Measurements from ENCODE around the gene PAX3.

GRCh38 chr2:222205136-222205535 is 93.7 kb downstream of the PAX3 start:
- TF ChIP-seq THAP11 (CRISPR knock-in tag; IDR thresholded peaks at IDR 0.05) (no peak), FOXA1 (IDR thresholded peaks at IDR 0.05) (no peak), FOXA1 (CRISPR knock-in tag; IDR thresholded peaks at IDR 0.05) (no peak), POLR2AphosphoS5 (IDR thresholded peaks at IDR 0.05; ENCODE audit: low read depth, low read length) (no peak), ZNF546 (CRISPR knock-in tag; conservative IDR thresholded peaks at IDR 0.05) (no peak), HIVEP1 (CRISPR knock-in tag; IDR thresholded peaks at IDR 0.05) (no peak), RFXANK (CRISPR knock-in tag; IDR thresholded peaks at IDR 0.05) (no peak), ZNF264 (CRISPR knock-in tag; IDR thresholded peaks at IDR 0.05) (no peak), RBM22 (optimal IDR thresholded peaks at IDR 0.05; ENCODE audit: low read length) (no peak), ETV6 (CRISPR knock-in tag; conservative IDR thresholded peaks at IDR 0.05) (no peak), BRF2 (CRISPR knock-in tag; IDR thresholded peaks at IDR 0.05) (no peak), MTERF4 (CRISPR knock-in tag; IDR thresholded peaks at IDR 0.05) (no peak), TGIF2 (CRISPR knock-in tag; IDR thresholded peaks at IDR 0.05) (no peak), ZBTB20 (CRISPR knock-in tag; IDR thresholded peaks at IDR 0.05; ENCODE audit: borderline replicate concordance, low read depth) (no peak)
